GM23248 (cell line): ENCODE measurements around the gene ATP8A2. TPM values are rescaled to one million over a fixed set of nuclear protein-coding genes. Genes with fewer than 3 reads are reported as not detected.

Experiments
- DNase-seq: peaks from one replicate; pipeline ENCODE4 v3.0.0-alpha.2; 2015
- H2AFZ ChIP-seq: fragments of 200-600 bp; sonication (generic); 2 replicates; pipeline ENCODE4 v1.6.1; 2016; ENCODE audit warnings: antibody characterized with exemption
- H3F3A ChIP-seq: fragments of 200-600 bp; sonication (generic); 2 replicates; pipeline ENCODE4 v1.6.1; 2016; ENCODE audit warnings: mild to moderate bottlenecking, antibody characterized with exemption, mixed run types; ENCODE audit not compliant: insufficient read depth
- H3K27ac ChIP-seq: fragments of 200-600 bp; sonication (generic); 2 replicates; pipeline ENCODE4 v1.5.1; 2016; ENCODE audit warnings: mild to moderate bottlenecking
- H3K27me3 ChIP-seq: fragments of 200-600 bp; sonication (generic); replicated peaks from 2 replicates; pipeline ENCODE4 v1.6.1; 2016; ENCODE audit warnings: mild to moderate bottlenecking; ENCODE audit not compliant: insufficient read depth
- H3K36me3 ChIP-seq: fragments of 200-600 bp; sonication (generic); 2 replicates; pipeline ENCODE4 v1.6.1; 2016; ENCODE audit warnings: low read depth, mild to moderate bottlenecking
- H3K4me1 ChIP-seq: fragments of 200-600 bp; sonication (generic); 2 replicates; pipeline ENCODE4 v1.6.1; 2016; ENCODE audit warnings: mild to moderate bottlenecking; ENCODE audit not compliant: insufficient read depth
- H3K4me2 ChIP-seq: fragments of 200-600 bp; sonication (generic); one replicate; pipeline ENCODE4 v1.6.1; 2016; ENCODE audit warnings: mild to moderate bottlenecking; ENCODE audit not compliant: unreplicated experiment
- H3K4me3 ChIP-seq: fragments of 200-600 bp; sonication (generic); 2 replicates; pipeline ENCODE4 v1.5.1; 2016; ENCODE audit warnings: mild to moderate bottlenecking
- H3K79me2 ChIP-seq: fragments of 200-600 bp; sonication (generic); 2 replicates; pipeline ENCODE4 v1.6.1; 2016; ENCODE audit warnings: mild to moderate bottlenecking; ENCODE audit not compliant: insufficient read depth
- H3K9ac ChIP-seq: fragments of 200-600 bp; sonication (generic); 2 replicates; pipeline ENCODE4 v1.6.1; 2016; ENCODE audit warnings: mild to moderate bottlenecking
- H3K9me2 ChIP-seq: fragments of 200-600 bp; sonication (generic); 2 replicates; pipeline ENCODE4 v1.6.1; 2016; ENCODE audit warnings: mixed run types, mild to moderate bottlenecking, moderate library complexity; ENCODE audit not compliant: insufficient read depth
- H3K9me3 ChIP-seq: fragments of 200-600 bp; sonication (generic); one replicate; pipeline ENCODE4 v1.6.1; 2017; ENCODE audit warnings: low read depth
- H4K20me1 ChIP-seq: fragments of 200-600 bp; sonication (generic); 2 replicates; pipeline ENCODE4 v1.6.0; 2016; ENCODE audit not compliant: insufficient read depth
- EZH2 ChIP-seq: fragments of 200-600 bp; sonication (generic); IDR thresholded peaks from 2 replicates; pipeline ENCODE4 v1.6.1; 2018; ENCODE audit warnings: antibody characterized with exemption, mild to moderate bottlenecking; ENCODE audit not compliant: insufficient read depth, poor library complexity, severe bottlenecking
- EZH2phosphoT487 ChIP-seq: fragments of 200-600 bp; sonication (generic); IDR thresholded peaks from 2 replicates; pipeline ENCODE4 v1.6.1; 2018; ENCODE audit warnings: antibody characterized with exemption, moderate library complexity, mild to moderate bottlenecking, low read depth; ENCODE audit not compliant: insufficient read depth
- WGBS, 2 experiments: methylation state at CpG; one replicate each; pipeline ENCODE4 v1.1.6; 2015 to 2017; ENCODE audit warnings: low lambda C conversion rate in 2 of 2, low coverage in 1 of 2; ENCODE audit errors: missing lambda C conversion rate in 2 of 2; 5-methylcytosine and 5-hydroxymethylcytosine counted together
- in situ Hi-C: fragments of 300-500 bp; cut with MboI; formaldehyde crosslinking; loops from 2 replicates; pipeline ENCODE4 v1.15.0; 2020
- polyA plus RNA-seq: library from polyadenylated mRNA; unstranded; fragments of >200 nt; fragmentation: Nextera tagmentation; extraction: Ambion mirVana; gene quantifications from 2 replicates; pipeline ENCODE4 v1.2.1, GENCODE V29; 2016
- total RNA-seq: library from RNA; depleted of rRNA; stranded (reverse); fragments of >200 nt; shearing (Covaris generic); gene quantifications from 2 replicates; pipeline ENCODE4 v1.2.3, GENCODE V29; 2014

ATP8A2 gene
- total and polyA plus RNA-seq, 2 experiments from 2014 or later, result under 0.01 to 0.05 TPM

- no peaks in the 10 kb centered on the region for H3F3A ChIP-seq
- H3K36me3 ChIP-seq, result no peaks in the 10 kb centered on the region
- H2AFZ ChIP-seq, result no peak overlapping the region
- no peaks in the 10 kb centered on the region; the same call in 1 of the 2 replicates for H3K27me3 ChIP-seq
- H3K9me3 ChIP-seq, result no peaks in the 10 kb centered on the region
- no peak overlapping the region for H3K9ac ChIP-seq
- TF ChIP-seq EZH2, result no peak
- TF ChIP-seq EZH2phosphoT487, result no peak
- no peaks in the 10 kb centered on the region for H4K20me1 ChIP-seq
- H3K4me3 ChIP-seq, result no peak overlapping the region
- DNase-seq, result no peak
- H3K27ac ChIP-seq, result no peak overlapping the region
- H3K4me1 ChIP-seq, result no peaks in the 10 kb centered on the region
- in situ Hi-C loops, result no loop called here
- WGBS, 2 experiments, result 37 to 45% methylated on average over 9 of the region's 9 CpGs
- no peaks in the 10 kb centered on the region for H3K79me2 ChIP-seq
- H3K9me2 ChIP-seq, result no peaks in the 10 kb centered on the region
- no peak overlapping the region for H3K4me2 ChIP-seq
Measured at GRCh38 chr13:25922376-25922775, 550.6 kb downstream of the ATP8A2 start.

GRCh38 chr13:25923217-25924085, 551.7 kb downstream of the ATP8A2 start:
- H3K4me1 ChIP-seq, result no peaks in the 10 kb centered on the region
- no peak overlapping the region for H2AFZ ChIP-seq
- no peaks in the 10 kb centered on the region for H3K9me3 ChIP-seq
- H3K9ac ChIP-seq, result no peak overlapping the region
- H3K4me2 ChIP-seq, result no peak overlapping the region
- in situ Hi-C loops, result no loop called here
- no peak for DNase-seq
- no peaks in the 10 kb centered on the region for H3K9me2 ChIP-seq
- H3K79me2 ChIP-seq, result no peaks in the 10 kb centered on the region
- 18 to 21% methylated on average over 5 of the region's 5 CpGs for WGBS, 2 experiments
- H3K27ac ChIP-seq, result no peak overlapping the region
- no peaks in the 10 kb centered on the region for H3K36me3 ChIP-seq
- no peaks in the 10 kb centered on the region for H4K20me1 ChIP-seq
- H3K27me3 ChIP-seq, result no peaks in the 10 kb centered on the region; the same call in 1 of the 2 replicates
- no peaks in the 10 kb centered on the region for H3F3A ChIP-seq
- no peak for TF ChIP-seq EZH2
- TF ChIP-seq EZH2phosphoT487, result no peak
- no peak overlapping the region for H3K4me3 ChIP-seq

- no peak overlapping the region for H3K4me2 ChIP-seq
- no peaks in the 10 kb centered on the region for H3K4me1 ChIP-seq
- 34 to 39% methylated on average over 6 of the region's 6 CpGs for WGBS, 2 experiments
- H3F3A ChIP-seq, result no peaks in the 10 kb centered on the region
- H3K27ac ChIP-seq, result no peak overlapping the region
- H3K27me3 ChIP-seq, result no peaks in the 10 kb centered on the region
- H3K79me2 ChIP-seq, result no peaks in the 10 kb centered on the region
- H4K20me1 ChIP-seq, result no peaks in the 10 kb centered on the region
- no peak overlapping the region for H3K9ac ChIP-seq
- no peaks in the 10 kb centered on the region for H3K9me3 ChIP-seq
- TF ChIP-seq EZH2phosphoT487 (no peak), EZH2 (no peak)
- DNase-seq, result no peak
- no peaks in the 10 kb centered on the region for H3K9me2 ChIP-seq
- H3K36me3 ChIP-seq, result no peaks in the 10 kb centered on the region
- H2AFZ ChIP-seq, result no peak overlapping the region
- in situ Hi-C loops, result no loop called here
- H3K4me3 ChIP-seq, result no peak overlapping the region
Measured at GRCh38 chr13:25927363-25927762, 555.6 kb downstream of the ATP8A2 start.

- in situ Hi-C loops, result no loop called here
- no peak for TF ChIP-seq EZH2phosphoT487
- TF ChIP-seq EZH2, result no peak
- 61% methylated on average over 2 of the region's 2 CpGs for WGBS, 2 experiments
Measured at GRCh38 chr13:25927932-25928331, 556.2 kb downstream of the ATP8A2 start.

More at GRCh38 chr13:25927932-25928331, 556.2 kb downstream of the ATP8A2 start:
- H3K79me2 ChIP-seq, result no peaks in the 10 kb centered on the region
- H3K9me3 ChIP-seq, result no peaks in the 10 kb centered on the region
- H3K27me3 ChIP-seq, result no peaks in the 10 kb centered on the region
- H2AFZ ChIP-seq, result no peak overlapping the region
- H3K36me3 ChIP-seq, result no peaks in the 10 kb centered on the region
- no peak overlapping the region for H3K4me3 ChIP-seq
- DNase-seq, result no peak
- H3K27ac ChIP-seq, result no peak overlapping the region
- no peaks in the 10 kb centered on the region for H4K20me1 ChIP-seq
- H3K9me2 ChIP-seq, result no peaks in the 10 kb centered on the region
- no peaks in the 10 kb centered on the region for H3K4me1 ChIP-seq
- no peaks in the 10 kb centered on the region for H3F3A ChIP-seq
- no peak overlapping the region for H3K9ac ChIP-seq
- H3K4me2 ChIP-seq, result no peak overlapping the region
